ENCODE measurements around the gene HIVEP3. TPM values are rescaled to one million over a fixed set of nuclear protein-coding genes. Genes with fewer than 3 reads are reported as not detected.
A peak's percentile ranks its signal among the peaks of the same experiment; 100 is the strongest.

HIVEP3 gene
- total RNA-seq, 1 donor from 2014 or later = 8.9 TPM

GRCh38 chr1:41615316-41615715 is 303.4 kb downstream of the HIVEP3 start:
- DNase-seq (ENCODE audit: low read depth) = no peak
- peaks cover 14% of the 10 kb centered on the region for H3K27me3 Mint-ChIP-seq (ENCODE audit: low read depth, unreplicated experiment)

GRCh38 chr1:41614818-41615217 is 303.9 kb downstream of the HIVEP3 start:
- no peak for FAIRE-seq
- H3K9ac ChIP-seq (ENCODE audit: low read length) = no peak overlapping the region
- H3K27ac Mint-ChIP-seq (ENCODE audit: unreplicated experiment) = no peak overlapping the region
- no peak overlapping the region for H3K4me2 ChIP-seq (ENCODE audit: low read length)
- TF ChIP-seq CTCF (IDR thresholded peaks at IDR 0.05; ENCODE audit: insufficient read depth, low read depth, low read length) (no peak), EZH2 (IDR thresholded peaks at IDR 0.05; ENCODE audit: insufficient read depth, low read length) (no peak)
- no peaks in the 10 kb centered on the region for H3K9me3 ChIP-seq (ENCODE audit: insufficient read depth, low read depth, low read length)
- H3K4me1 ChIP-seq (ENCODE audit: insufficient read depth, low read length) = peaks cover 8% of the 10 kb centered on the region
- H3K27ac ChIP-seq (ENCODE audit: low read depth, low read length) = no peak overlapping the region
- H3K4me3 ChIP-seq (ENCODE audit: insufficient read depth, low read depth, low read length) = no peak overlapping the region
- H3K4me1 Mint-ChIP-seq (ENCODE audit: low read depth, unreplicated experiment) = peaks cover 7% of the 10 kb centered on the region
- H4K20me1 ChIP-seq (ENCODE audit: insufficient read depth, low read length) = peaks cover 17% of the 10 kb centered on the region
- no peaks in the 10 kb centered on the region for H3K27me3 ChIP-seq (ENCODE audit: insufficient read depth, low read length)
- no peaks in the 10 kb centered on the region for H3K9me3 Mint-ChIP-seq (ENCODE audit: unreplicated experiment)
- H3K36me3 Mint-ChIP-seq (ENCODE audit: low read depth, unreplicated experiment) = peaks cover 2% of the 10 kb centered on the region
- H2AFZ ChIP-seq (ENCODE audit: low read depth, low read length) = no peak overlapping the region
- no peak for DNase-seq (ENCODE audit: low read depth)
- H3K4me3 Mint-ChIP-seq (ENCODE audit: unreplicated experiment) = no peak overlapping the region
- peaks cover 14% of the 10 kb centered on the region for H3K27me3 Mint-ChIP-seq (ENCODE audit: low read depth, unreplicated experiment)
- peaks cover 39% of the 10 kb centered on the region for H3K79me2 ChIP-seq (ENCODE audit: insufficient read depth, low read length)
- H3K36me3 ChIP-seq (ENCODE audit: insufficient read depth, low read length) = no peaks in the 10 kb centered on the region

More at GRCh38 chr1:41615316-41615715, 303.4 kb downstream of the HIVEP3 start:
- H3K27ac Mint-ChIP-seq (ENCODE audit: unreplicated experiment) = no peak overlapping the region
- FAIRE-seq = no peak
- Histone ChIP-seq H3K4me2 (ENCODE audit: low read length) (no peak overlapping the region), H3K4me1 (ENCODE audit: insufficient read depth, low read length) (peaks cover 10% of the 10 kb centered on the region), H3K9ac (ENCODE audit: low read length) (no peak overlapping the region), H2AFZ (ENCODE audit: low read depth, low read length) (no peak overlapping the region), H3K36me3 (ENCODE audit: insufficient read depth, low read length) (no peaks in the 10 kb centered on the region), H3K9me3 (ENCODE audit: insufficient read depth, low read depth, low read length) (no peaks in the 10 kb centered on the region), H3K27ac (ENCODE audit: low read depth, low read length) (no peak overlapping the region), H3K4me3 (ENCODE audit: insufficient read depth, low read depth, low read length) (no peak overlapping the region), H3K79me2 (ENCODE audit: insufficient read depth, low read length) (peaks cover 36% of the 10 kb centered on the region), H4K20me1 (ENCODE audit: insufficient read depth, low read length) (peaks cover 22% of the 10 kb centered on the region), H3K27me3 (ENCODE audit: insufficient read depth, low read length) (no peaks in the 10 kb centered on the region)
- H3K36me3 Mint-ChIP-seq (ENCODE audit: low read depth, unreplicated experiment) = peaks cover 3% of the 10 kb centered on the region
- no peak for TF ChIP-seq EZH2 (IDR thresholded peaks at IDR 0.05; ENCODE audit: insufficient read depth, low read length)
- TF ChIP-seq CTCF (IDR thresholded peaks at IDR 0.05; ENCODE audit: insufficient read depth, low read depth, low read length) = no peak
- no peaks in the 10 kb centered on the region for H3K9me3 Mint-ChIP-seq (ENCODE audit: unreplicated experiment)
- H3K4me1 Mint-ChIP-seq (ENCODE audit: low read depth, unreplicated experiment) = peaks cover 10% of the 10 kb centered on the region
- H3K4me3 Mint-ChIP-seq (ENCODE audit: unreplicated experiment) = no peak overlapping the region

- TF ChIP-seq EZH2 (IDR thresholded peaks at IDR 0.05; ENCODE audit: insufficient read depth, low read length) (no peak), CTCF (IDR thresholded peaks at IDR 0.05; ENCODE audit: insufficient read depth, low read depth, low read length) (no peak)
- Histone ChIP-seq H3K4me1 (ENCODE audit: insufficient read depth, low read length) (peaks cover 5% of the 10 kb centered on the region), H2AFZ (ENCODE audit: low read depth, low read length) (no peak overlapping the region), H4K20me1 (ENCODE audit: insufficient read depth, low read length) (peaks cover 15% of the 10 kb centered on the region), H3K4me2 (ENCODE audit: low read length) (no peak overlapping the region), H3K4me3 (ENCODE audit: insufficient read depth, low read depth, low read length) (no peak overlapping the region), H3K79me2 (ENCODE audit: insufficient read depth, low read length) (peaks cover 39% of the 10 kb centered on the region), H3K9ac (ENCODE audit: low read length) (no peak overlapping the region), H3K9me3 (ENCODE audit: insufficient read depth, low read depth, low read length) (no peaks in the 10 kb centered on the region), H3K36me3 (ENCODE audit: insufficient read depth, low read length) (no peaks in the 10 kb centered on the region), H3K27me3 (ENCODE audit: insufficient read depth, low read length) (no peaks in the 10 kb centered on the region), H3K27ac (ENCODE audit: low read depth, low read length) (no peak overlapping the region)
- H3K4me1 Mint-ChIP-seq (ENCODE audit: low read depth, unreplicated experiment) = peaks cover under 1% of the 10 kb centered on the region
- DNase-seq (ENCODE audit: low read depth) (peak; percentile 59), FAIRE-seq (no peak)
- H3K9me3 Mint-ChIP-seq (ENCODE audit: unreplicated experiment) = no peaks in the 10 kb centered on the region
- no peak overlapping the region for H3K27ac Mint-ChIP-seq (ENCODE audit: unreplicated experiment)
- peaks cover 2% of the 10 kb centered on the region for H3K36me3 Mint-ChIP-seq (ENCODE audit: low read depth, unreplicated experiment)
- H3K4me3 Mint-ChIP-seq (ENCODE audit: unreplicated experiment) = no peak overlapping the region
- peaks cover 14% of the 10 kb centered on the region for H3K27me3 Mint-ChIP-seq (ENCODE audit: low read depth, unreplicated experiment)
These were observed 304.8 kb downstream of the HIVEP3 start for GRCh38 chr1:41613689-41614574.

Measured in astrocyte (in vitro differentiated cells and primary cell).